ENCODE data around the gene CCDC32.

- no peak for TF ChIP-seq CTCF (IDR thresholded peaks at IDR 0.05)
- no peak for TF ChIP-seq EZH2 (IDR thresholded peaks at IDR 0.05; ENCODE audit: borderline replicate concordance, insufficient read depth, low read depth, low read length, poor library complexity, severe bottlenecking)
Observed at GRCh38 chr15:40595219-40595618, 30.4 kb upstream of the CCDC32 start.
